Hematopoietic multipotent progenitor cell treated with erythropoietin and hydrocortisone succinate and interleukin-3 and kit ligand, for 6 days (in vitro differentiated cells): Measurements from ENCODE around the gene ZNF532.

Experiments used
- DNase-seq: peaks from one replicate; pipeline ENCODE4 v3.0.0-alpha.2; 2015

ZNF532 gene

GRCh38 chr18:58870621-58871020 is 5.9 kb downstream of the ZNF532 start:
- DNase-seq: no peak

DNA sequence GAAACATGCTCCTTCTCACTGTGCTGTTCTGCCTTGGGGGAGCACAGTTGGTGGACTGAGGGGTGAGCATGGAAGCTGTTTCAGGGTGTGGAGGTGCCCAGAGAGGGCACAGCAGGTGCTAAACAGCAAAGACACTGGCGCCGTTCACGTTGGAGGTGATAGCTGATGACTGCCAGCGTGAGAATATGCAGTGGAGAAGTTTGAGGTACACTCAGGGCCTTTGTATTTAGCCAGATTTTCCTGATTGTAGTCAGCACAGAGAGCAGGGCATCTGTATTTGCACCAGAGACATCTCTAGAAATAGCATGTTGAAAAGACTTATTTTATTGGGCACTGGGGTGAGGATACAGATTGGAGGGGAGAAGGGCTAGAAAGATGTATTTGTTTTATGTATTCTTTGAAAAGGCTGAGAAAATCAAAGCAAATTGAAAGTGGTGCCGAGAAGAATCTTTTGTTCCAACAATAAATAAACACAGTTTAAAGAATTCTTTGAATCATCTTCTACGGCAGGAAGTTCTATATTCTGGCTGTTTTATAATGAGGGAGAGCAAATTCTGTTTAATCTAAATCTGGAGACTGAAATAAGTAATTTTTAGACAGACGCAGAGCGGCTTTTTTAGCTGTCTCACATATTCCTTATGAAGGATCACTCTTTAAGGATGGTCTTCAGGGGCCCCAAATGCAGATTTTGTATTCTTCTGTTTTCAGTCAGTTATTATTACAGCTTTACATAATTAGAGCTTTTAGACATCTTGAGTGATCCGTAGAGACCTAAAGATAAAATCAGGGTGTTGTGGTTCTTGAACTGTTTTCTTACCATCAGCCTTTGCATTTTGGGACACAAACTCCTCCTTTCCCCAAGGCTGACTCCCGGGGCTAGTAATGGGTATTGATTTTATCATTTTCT is 7.1 kb downstream of the ZNF532 start:
- DNase-seq: no peak

- no peak for DNase-seq
Observed at GRCh38 chr18:58878640-58879039, 14.0 kb downstream of the ZNF532 start.

DNA sequence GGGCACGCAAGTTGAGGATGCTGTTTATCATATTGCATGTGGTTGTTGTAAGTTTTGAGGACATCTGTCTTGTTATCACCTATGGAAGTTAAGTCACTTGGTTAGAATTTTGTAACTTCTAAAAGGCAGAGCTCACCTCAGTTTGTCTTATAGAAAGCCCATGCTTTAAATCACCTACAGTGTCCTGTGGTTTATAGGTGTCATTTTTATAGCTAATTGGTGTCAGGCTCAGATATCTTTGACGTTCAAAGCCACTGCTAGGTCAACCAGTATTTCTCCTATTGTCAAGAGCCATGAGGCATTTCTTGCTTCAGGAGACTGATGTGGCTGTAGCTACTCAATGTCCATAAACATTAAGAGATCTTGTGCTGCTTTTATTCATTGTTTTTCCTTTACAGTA is 16.8 kb downstream of the ZNF532 start:
- DNase-seq: no peak

DNA sequence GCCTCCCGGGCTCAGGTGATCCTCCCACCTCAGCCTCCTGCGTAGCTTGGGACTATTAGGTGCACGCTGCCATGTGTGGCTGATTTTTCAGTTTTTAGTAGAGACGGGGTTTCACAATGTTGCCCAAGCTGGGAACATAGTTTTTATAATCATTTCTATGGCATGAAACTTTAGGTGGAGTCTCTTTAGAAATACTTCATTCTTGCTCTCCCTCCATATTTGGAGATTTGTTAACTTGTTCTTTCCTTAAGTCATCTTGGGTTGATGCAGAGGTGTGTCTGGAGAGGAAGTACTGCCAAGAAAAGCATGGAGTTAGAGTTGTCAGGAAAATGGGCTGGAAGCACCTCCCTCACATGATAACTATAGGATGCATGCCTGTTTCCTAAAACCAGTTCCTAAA is 17.4 kb downstream of the ZNF532 start:
- DNase-seq: no peak

DNA sequence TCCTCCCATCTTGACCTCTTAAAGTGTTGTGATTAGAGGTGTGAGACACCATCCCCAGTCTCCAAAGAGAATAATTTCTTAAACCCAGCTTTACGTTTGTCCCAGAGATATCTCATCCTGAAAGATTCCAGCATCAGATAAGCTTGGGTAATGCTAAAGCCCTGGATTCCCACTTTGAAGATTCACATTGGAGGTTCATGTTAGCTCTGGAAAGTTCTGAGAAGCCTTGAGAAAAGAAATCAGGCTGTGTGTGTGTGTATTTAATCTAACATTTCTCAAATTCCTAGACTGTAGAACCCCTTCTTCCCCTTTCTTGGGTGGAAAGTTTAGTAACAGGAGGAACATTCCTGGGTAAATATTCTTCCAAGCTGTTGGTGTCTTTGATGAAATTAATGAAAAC is 18.0 kb downstream of the ZNF532 start:
- no peak for DNase-seq

DNA sequence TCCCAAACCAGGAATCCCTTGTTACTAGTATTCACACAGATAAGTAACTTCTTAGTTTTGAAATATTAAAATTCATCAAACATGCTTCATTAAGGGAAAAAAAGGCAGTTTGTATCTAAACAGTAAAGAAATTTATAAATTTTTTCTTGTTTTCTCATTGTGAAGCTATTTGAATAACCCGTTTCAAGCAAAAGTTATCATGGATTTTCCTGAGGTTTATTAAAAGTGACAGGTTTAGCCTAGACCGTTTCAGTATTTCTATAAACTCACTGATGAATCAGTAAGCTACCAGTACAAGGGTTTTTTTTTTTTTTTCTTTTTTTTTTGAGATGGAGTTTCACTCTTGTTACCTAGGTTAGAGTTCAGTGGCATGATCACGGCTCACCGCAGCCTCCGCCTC is 20.0 kb downstream of the ZNF532 start:
- DNase-seq: no peak

- no peak for DNase-seq
Observed at GRCh38 chr18:58886431-58886830, 21.8 kb downstream of the ZNF532 start.

- no peak for DNase-seq
Observed at GRCh38 chr18:58886864-58887612, 22.4 kb downstream of the ZNF532 start.

GRCh38 chr18:58887613-58887963 is 22.9 kb downstream of the ZNF532 start:
- DNase-seq: peak; percentile 65

GRCh38 chr18:58891776-58892175 is 27.1 kb downstream of the ZNF532 start:
- no peak for DNase-seq

- DNase-seq: no peak
Observed at GRCh38 chr18:58892488-58892887, 27.8 kb downstream of the ZNF532 start.

DNA sequence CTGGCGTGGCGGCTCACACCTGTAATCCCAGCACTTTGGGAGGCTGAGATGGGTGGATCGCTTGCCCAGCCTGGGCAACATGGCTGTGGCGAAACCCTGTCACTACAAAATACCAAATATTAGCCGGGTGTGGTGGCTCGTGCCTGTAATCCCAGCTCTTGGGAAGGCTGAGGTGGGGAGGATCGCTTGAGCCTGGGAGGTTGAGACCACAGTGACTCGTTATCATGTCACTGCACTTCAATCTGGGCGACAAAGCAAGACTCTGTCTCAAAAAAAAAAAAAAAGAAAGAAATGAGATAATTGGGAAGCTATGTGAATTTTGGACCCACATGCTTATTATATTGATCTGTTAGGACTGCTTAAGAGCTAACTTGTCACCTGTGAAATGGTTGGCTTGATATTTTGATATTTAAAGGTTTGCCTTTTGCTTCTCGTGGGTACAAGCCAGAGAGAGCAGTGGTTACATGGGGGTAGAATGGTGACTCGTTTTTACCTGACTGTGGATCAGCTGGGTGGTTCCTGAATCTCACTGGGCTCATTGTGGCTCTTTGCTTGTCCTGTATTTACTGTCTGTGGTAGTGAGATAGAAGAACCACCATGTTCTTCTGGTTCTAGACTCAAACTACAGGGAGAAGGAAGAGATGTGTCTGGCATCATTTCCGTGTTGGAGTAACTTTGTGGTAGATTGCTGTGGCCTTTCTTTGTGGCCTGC is 28.9 kb downstream of the ZNF532 start:
- DNase-seq: no peak

- no peak for DNase-seq
Observed at GRCh38 chr18:58894930-58895329, 30.3 kb downstream of the ZNF532 start.

GRCh38 chr18:58895385-58895784 is 30.7 kb downstream of the ZNF532 start:
- DNase-seq: no peak

DNA sequence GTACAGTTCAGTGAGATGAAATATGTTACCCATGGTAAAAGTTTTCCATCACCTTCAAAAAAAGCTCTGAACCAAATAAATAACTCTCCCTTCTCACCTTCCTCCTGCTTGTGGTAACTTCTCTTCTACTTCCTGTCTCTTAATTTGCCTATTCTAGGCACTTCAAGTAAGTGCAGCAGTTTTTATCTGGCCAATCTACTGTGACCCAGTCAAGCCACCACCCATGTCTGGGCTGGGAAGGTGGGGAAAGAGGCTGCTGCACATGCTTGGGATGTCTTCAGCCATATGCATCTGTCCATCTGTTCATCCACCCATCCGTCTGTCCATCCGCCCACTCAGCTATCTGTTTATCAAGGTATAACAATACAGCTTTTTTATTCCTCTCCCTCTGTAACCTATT is 31.6 kb downstream of the ZNF532 start:
- DNase-seq: peak; percentile 11

GRCh38 chr18:58896734-58897508 is 32.2 kb downstream of the ZNF532 start:
- no peak for DNase-seq

- DNase-seq: no peak
Observed at GRCh38 chr18:58898010-58898799, 33.5 kb downstream of the ZNF532 start.

- DNase-seq: no peak
Observed at GRCh38 chr18:58900015-58900649, 35.5 kb downstream of the ZNF532 start.

DNA sequence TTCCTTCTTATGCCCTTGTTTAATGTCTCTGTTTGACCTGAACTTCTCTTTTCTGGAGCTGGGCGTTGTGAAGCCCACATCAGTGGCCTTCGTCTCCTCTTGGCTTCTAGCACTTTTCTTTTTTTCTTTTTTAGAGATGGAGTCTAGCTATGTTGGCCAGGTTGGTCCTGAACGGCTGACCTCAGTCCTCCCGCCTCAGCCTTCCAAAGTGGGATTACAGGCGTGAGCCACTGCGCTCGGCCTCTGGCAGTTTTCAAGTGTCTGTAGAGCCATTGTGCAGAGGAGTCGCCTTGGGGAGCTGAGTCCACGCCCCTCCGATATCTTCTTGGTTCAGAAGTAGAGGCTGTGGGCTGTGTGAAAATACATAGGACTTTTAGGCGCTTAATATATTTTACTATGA is 36.5 kb downstream of the ZNF532 start:
- no peak for DNase-seq

GRCh38 chr18:58901783-58902182 is 37.1 kb downstream of the ZNF532 start:
- no peak for DNase-seq
